HCT116 (cell line): ENCODE data around the gene SLC12A7. TPM values are rescaled to one million over a fixed set of nuclear protein-coding genes. Genes with fewer than 3 reads are reported as not detected.

Experiments used
- ATAC-seq: fragments of 200-7000 bp; cut with Tn5 transposase; 2 replicates; pipeline ENCODE4 v1.9.1; 2020; ENCODE audit warnings: mild to moderate bottlenecking, moderate library complexity
- BruUV-seq: library from RNA; stranded (reverse); fragments of 400-500 nt; replicated peaks from 2 replicates; lab custom pipeline; 2021; lab: Mats Ljungman, UMichigan
- CTCF ChIA-PET: fragments of 300-600 bp; sonication (Branson Sonifier 250); formaldehyde crosslinking; loops from one replicate; lab custom pipeline; 2021; ENCODE audit warnings: antibody characterized with exemption; lab: Charles Lee
- POLR2A ChIA-PET: fragments of 300-600, 350-600 bp; sonication (Branson Sonifier 250); formaldehyde crosslinking; loops from one replicate; lab custom pipeline; 2021; ENCODE audit warnings: antibody characterized with exemption; lab: Charles Lee
- RAD21 ChIA-PET, 2 experiments: fragments of 300-600 bp; sonication (Branson Sonifier 250); formaldehyde crosslinking; loops; one replicate each; lab custom pipeline; 2023; ENCODE audit warnings: low total read pairs in 2 of 2; ENCODE audit not compliant: uncharacterized antibody in 2 of 2, unreplicated experiment in 2 of 2, low non-redundant PET in 1 of 2; lab: Charles Lee
- DNase-seq: peaks from one replicate; pipeline ENCODE4 v3.0.0-alpha.2; 2010; ENCODE audit warnings: low read depth, low spot score
- H2AFZ ChIP-seq: fragments of 200-600 bp; shearing (Covaris generic), sonication (generic); 2 replicates; pipeline ENCODE4 v1.6.1; 2017; ENCODE audit warnings: low read depth, mixed run types, mixed read lengths, antibody characterized with exemption, low read length; ENCODE audit not compliant: poor library complexity, severe bottlenecking
- H3K27ac ChIP-seq: 2 replicates; pipeline ENCODE4 v1.5.1; 2012; ENCODE audit warnings: low read depth, low read length
- H3K27me3 ChIP-seq: fragments of 200-600 bp; sonication (generic); 2 replicates; pipeline ENCODE4 v1.6.1; 2016; ENCODE audit warnings: mixed run types, low read length, mixed read lengths; ENCODE audit not compliant: insufficient read depth
- H3K36me3 ChIP-seq, 2 experiments: fragments of 200-500 bp in 1 of 2; fragments of 200-600 bp in 1 of 2; sonication (Bioruptor generic) in 1 of 2; sonication (generic) in 1 of 2; 2 replicates each; pipeline versions ENCODE4 v1.5.1 to v1.6.1; 2014 to 2016; ENCODE audit warnings: low read length in 2 of 2, inconsistent platforms in 1 of 2, mixed read lengths in 1 of 2, mixed run types in 1 of 2; ENCODE audit not compliant: insufficient read depth in 2 of 2, control insufficient read depth in 1 of 2
- H3K4me1 ChIP-seq, 2 experiments: fragments of 200-600 bp in 1 of 2; sonication (generic) in 1 of 2; 2 replicates each; pipeline versions ENCODE4 v1.5.1 to v1.6.1; 2012 to 2017; ENCODE audit warnings: low read length in 2 of 2, inconsistent platforms in 1 of 2, mild to moderate bottlenecking in 1 of 2, mixed read lengths in 1 of 2, mixed run types in 1 of 2, moderate library complexity in 1 of 2; ENCODE audit not compliant: insufficient read depth in 2 of 2, control insufficient read depth in 1 of 2
- H3K4me2 ChIP-seq: fragments of 200-600 bp; sonication (generic); 2 replicates; pipeline ENCODE4 v1.6.1; 2017; ENCODE audit warnings: mixed run types, low read length, mixed read lengths
- H3K4me3 ChIP-seq, 2 experiments: fragments of 200-600 bp in 1 of 2; sonication (generic) in 1 of 2; replicated peaks in 1 of 2; 2 replicates each; pipeline ENCODE4 v1.5.1; 2011 to 2016; ENCODE audit warnings: low read length in 2 of 2, control low read depth in 1 of 2, low read depth in 1 of 2, mild to moderate bottlenecking in 1 of 2, mixed read lengths in 1 of 2, mixed run types in 1 of 2
- H3K79me2 ChIP-seq: fragments of 200-600 bp; sonication (generic); 2 replicates; pipeline ENCODE4 v1.6.1; 2017; ENCODE audit warnings: mild to moderate bottlenecking, mixed run types, low read length, moderate library complexity, mixed read lengths; ENCODE audit not compliant: insufficient read depth
- H3K9ac ChIP-seq: fragments of 200-600 bp; sonication (generic); 2 replicates; pipeline ENCODE4 v1.6.1; 2016; ENCODE audit warnings: low read length, mixed read lengths
- H3K9me2 ChIP-seq: fragments of 200-600 bp; sonication (generic), shearing (Covaris generic); 2 replicates; pipeline ENCODE4 v1.6.1; 2017; ENCODE audit warnings: mixed run types, mild to moderate bottlenecking, moderate library complexity; ENCODE audit not compliant: insufficient read depth
- H3K9me3 ChIP-seq, 2 experiments: fragments of 200-500 bp in 1 of 2; fragments of 200-600 bp in 1 of 2; sonication (Bioruptor generic) in 1 of 2; sonication (generic) in 1 of 2; 2 replicates each; pipeline ENCODE4 v1.6.1; 2014 to 2017; ENCODE audit warnings: low read length in 2 of 2, mixed read lengths in 2 of 2, inconsistent platforms in 1 of 2, low read depth in 1 of 2, mild to moderate bottlenecking in 1 of 2, mixed run types in 1 of 2, moderate library complexity in 1 of 2; ENCODE audit not compliant: control insufficient read depth in 1 of 2, insufficient read depth in 1 of 2
- H4K20me1 ChIP-seq: fragments of 200-600 bp; sonication (generic), shearing (Covaris generic); 2 replicates; pipeline ENCODE4 v1.6.1; 2017; ENCODE audit warnings: mixed run types, mild to moderate bottlenecking, moderate library complexity; ENCODE audit not compliant: insufficient read depth
- CBX3 ChIP-seq: IDR thresholded peaks from 2 replicates; pipeline ENCODE4 v1.6.1; 2012; ENCODE audit warnings: low read depth
- CEBPB ChIP-seq: IDR thresholded peaks from 2 replicates; pipeline ENCODE4 v1.6.1; 2012; ENCODE audit warnings: low read depth
- CTCF ChIP-seq, 3 experiments: fragments of 200-600 bp in 1 of 3; sonication (generic) in 1 of 3; IDR thresholded peaks in 2 of 3; conservative IDR thresholded peaks in 1 of 3; 2 replicates each; pipeline ENCODE4 v1.5.1; 2012 to 2017; ENCODE audit warnings: low read depth in 2 of 3, low read length in 2 of 3, antibody characterized with exemption in 1 of 3, borderline replicate concordance in 1 of 3, control low read depth in 1 of 3, mild to moderate bottlenecking in 1 of 3, mixed read lengths in 1 of 3, mixed run types in 1 of 3, moderate library complexity in 1 of 3; ENCODE audit not compliant: insufficient read depth in 1 of 3
- EGR1 ChIP-seq: IDR thresholded peaks from 2 replicates; pipeline ENCODE4 v1.6.1; 2012; ENCODE audit warnings: low read depth
- ELF1 ChIP-seq: IDR thresholded peaks from 2 replicates; pipeline ENCODE4 v1.6.1; 2012; ENCODE audit warnings: low read depth, borderline replicate concordance
- EZH2 ChIP-seq: fragments of 200-600 bp; sonication (generic); IDR thresholded peaks from 2 replicates; pipeline ENCODE4 v1.6.1; 2017; ENCODE audit warnings: antibody characterized with exemption, mixed run types
- EZH2phosphoT487 ChIP-seq: fragments of 200-600 bp; IDR thresholded peaks from 2 replicates; pipeline ENCODE4 v1.6.1; 2018; ENCODE audit warnings: antibody characterized with exemption, borderline replicate concordance
- FOSL1 ChIP-seq: IDR thresholded peaks from 2 replicates; pipeline ENCODE4 v1.6.1; 2012; ENCODE audit warnings: low read depth
- JUND ChIP-seq: IDR thresholded peaks from 2 replicates; pipeline ENCODE4 v1.6.1; 2012
- MAX ChIP-seq: IDR thresholded peaks from 2 replicates; pipeline ENCODE4 v1.6.1; 2012
- POLR2A ChIP-seq: IDR thresholded peaks from 2 replicates; pipeline ENCODE4 v1.7.0; 2011; ENCODE audit warnings: borderline replicate concordance; ENCODE audit not compliant: insufficient read depth, insufficient read length; ENCODE audit errors: extremely low read depth
- POLR2AphosphoS5 ChIP-seq: IDR thresholded peaks from 2 replicates; pipeline ENCODE4 v1.6.1; 2011; ENCODE audit warnings: mild to moderate bottlenecking, low read depth, low read length, moderate library complexity
- RAD21 ChIP-seq: IDR thresholded peaks from 2 replicates; pipeline ENCODE4 v1.6.1; 2012; ENCODE audit warnings: low read depth, mild to moderate bottlenecking
- SIN3A ChIP-seq: IDR thresholded peaks from 2 replicates; pipeline ENCODE4 v1.6.1; 2012; ENCODE audit warnings: low read depth
- SP1 ChIP-seq: IDR thresholded peaks from 2 replicates; pipeline ENCODE4 v1.6.1; 2012; ENCODE audit warnings: low read depth
- TCF7L2 ChIP-seq: IDR thresholded peaks from 2 replicates; pipeline ENCODE4 v1.7.0; 2011; ENCODE audit warnings: borderline replicate concordance, inconsistent platforms; ENCODE audit not compliant: insufficient read depth, insufficient read length; ENCODE audit errors: extremely low read depth
- YY1 ChIP-seq: IDR thresholded peaks from 2 replicates; pipeline ENCODE4 v1.6.1; 2011; ENCODE audit warnings: low read length, low read depth, moderate library complexity, mild to moderate bottlenecking; ENCODE audit not compliant: insufficient replicate concordance; ENCODE audit errors: extremely low read depth
- ZBTB33 ChIP-seq: IDR thresholded peaks from 2 replicates; pipeline ENCODE4 v1.6.1; 2011; ENCODE audit warnings: mild to moderate bottlenecking, low read length, moderate library complexity; ENCODE audit not compliant: insufficient replicate concordance; ENCODE audit errors: extremely low read depth
- ZNF274 ChIP-seq: fragments of 200-500 bp; sonication (Bioruptor generic); IDR thresholded peaks from 2 replicates; pipeline ENCODE4 v1.6.1; 2014; ENCODE audit warnings: mild to moderate bottlenecking, low read depth, low read length, inconsistent platforms
- intact Hi-C: fragments of 100-400 bp; cut with micrococcal nuclease; formaldehyde crosslinking; loops from 2 replicates; pipeline ENCODE4 v1.10.0; 2022
- total RNA-seq: library from RNA; stranded (reverse); gene quantifications from one replicate; pipeline ENCODE4 v1.2.1, GENCODE V29; 2021; ENCODE audit not compliant: unreplicated experiment
- TF ChIP-seq, protein P1 (sequence below): IDR thresholded peaks from 2 replicates; pipeline ENCODE4 v1.6.1; 2012; ENCODE audit warnings: low read depth

The SLC12A7 gene
- total RNA-seq, 1 experiment from 2014 or later = 29.6 TPM

DNA sequence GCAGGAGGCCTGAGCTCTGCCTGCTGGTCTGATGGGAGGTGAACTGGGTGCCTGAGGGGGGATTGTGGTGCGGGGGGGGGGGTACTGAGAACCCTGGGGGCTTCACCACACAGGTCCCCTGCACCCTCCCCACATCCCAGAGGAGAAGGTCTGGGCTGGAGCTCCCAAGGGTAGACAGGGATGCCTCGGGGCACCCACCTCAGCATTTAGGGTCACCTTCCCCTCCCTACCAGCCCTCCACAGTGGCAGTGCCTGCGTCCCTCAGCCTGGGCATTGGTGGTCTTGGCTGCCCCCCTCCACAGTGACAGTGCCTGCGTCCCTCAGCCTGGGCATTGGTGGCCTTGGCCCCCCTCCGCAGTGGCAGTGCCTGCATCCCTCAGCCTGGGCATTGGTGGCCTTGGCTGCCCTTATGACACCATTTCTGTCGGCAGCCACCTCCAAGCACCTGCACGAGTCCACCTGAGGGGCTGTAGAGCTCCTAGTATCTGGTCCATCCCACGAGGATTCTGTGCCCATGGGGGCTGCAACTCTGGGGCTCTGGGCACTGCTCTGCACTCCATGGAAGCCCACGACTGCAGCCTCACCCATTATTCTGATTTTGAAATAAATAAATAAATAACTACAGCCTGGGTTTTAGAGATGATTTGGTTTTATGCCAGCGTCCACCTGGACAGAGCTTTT is 81.8 kb downstream of the SLC12A7 start:
- ATAC-seq (no peak), DNase-seq (no peak)
- H3K27ac ChIP-seq = no peak overlapping the region
- no peaks in the 10 kb centered on the region for H3K9me3 ChIP-seq
- no peak overlapping the region for H3K9ac ChIP-seq
- ChIA-PET RAD21 (no interaction called here), POLR2A (no interaction called here), CTCF (no interaction called here)
- H3K4me3 ChIP-seq = no peak overlapping the region
- no peaks in the 10 kb centered on the region for H3K4me1 ChIP-seq
- intact Hi-C loops = no loop called here
- H3K4me2 ChIP-seq = no peak overlapping the region
- TF ChIP-seq SP1 = no peak
- no peak for TF ChIP-seq JUND
- no peak for TF ChIP-seq MAX
- no peak for TF ChIP-seq EZH2
- TF ChIP-seq CEBPB = no peak
- no peak for TF ChIP-seq POLR2AphosphoS5
- TF ChIP-seq ZNF274 = no peak
- TF ChIP-seq SIN3A = no peak
- no peak for TF ChIP-seq CTCF (IDR thresholded peaks at IDR 0.05 in 2 of 3, conservative IDR thresholded peaks at IDR 0.05 in 1 of 3; ENCODE audit: borderline replicate concordance in 1 of 3, insufficient read depth in 1 of 3, low read depth in 2 of 3, low read length in 2 of 3)
- no peak for TF ChIP-seq POLR2A
- TF ChIP-seq, protein P1, sequence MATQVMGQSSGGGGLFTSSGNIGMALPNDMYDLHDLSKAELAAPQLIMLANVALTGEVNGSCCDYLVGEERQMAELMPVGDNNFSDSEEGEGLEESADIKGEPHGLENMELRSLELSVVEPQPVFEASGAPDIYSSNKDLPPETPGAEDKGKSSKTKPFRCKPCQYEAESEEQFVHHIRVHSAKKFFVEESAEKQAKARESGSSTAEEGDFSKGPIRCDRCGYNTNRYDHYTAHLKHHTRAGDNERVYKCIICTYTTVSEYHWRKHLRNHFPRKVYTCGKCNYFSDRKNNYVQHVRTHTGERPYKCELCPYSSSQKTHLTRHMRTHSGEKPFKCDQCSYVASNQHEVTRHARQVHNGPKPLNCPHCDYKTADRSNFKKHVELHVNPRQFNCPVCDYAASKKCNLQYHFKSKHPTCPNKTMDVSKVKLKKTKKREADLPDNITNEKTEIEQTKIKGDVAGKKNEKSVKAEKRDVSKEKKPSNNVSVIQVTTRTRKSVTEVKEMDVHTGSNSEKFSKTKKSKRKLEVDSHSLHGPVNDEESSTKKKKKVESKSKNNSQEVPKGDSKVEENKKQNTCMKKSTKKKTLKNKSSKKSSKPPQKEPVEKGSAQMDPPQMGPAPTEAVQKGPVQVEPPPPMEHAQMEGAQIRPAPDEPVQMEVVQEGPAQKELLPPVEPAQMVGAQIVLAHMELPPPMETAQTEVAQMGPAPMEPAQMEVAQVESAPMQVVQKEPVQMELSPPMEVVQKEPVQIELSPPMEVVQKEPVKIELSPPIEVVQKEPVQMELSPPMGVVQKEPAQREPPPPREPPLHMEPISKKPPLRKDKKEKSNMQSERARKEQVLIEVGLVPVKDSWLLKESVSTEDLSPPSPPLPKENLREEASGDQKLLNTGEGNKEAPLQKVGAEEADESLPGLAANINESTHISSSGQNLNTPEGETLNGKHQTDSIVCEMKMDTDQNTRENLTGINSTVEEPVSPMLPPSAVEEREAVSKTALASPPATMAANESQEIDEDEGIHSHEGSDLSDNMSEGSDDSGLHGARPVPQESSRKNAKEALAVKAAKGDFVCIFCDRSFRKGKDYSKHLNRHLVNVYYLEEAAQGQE = no peak
- no peak for TF ChIP-seq CBX3
- no peak for TF ChIP-seq FOSL1
- TF ChIP-seq ELF1 = no peak
- no peak for TF ChIP-seq ZBTB33
- no peak for TF ChIP-seq RAD21
- TF ChIP-seq EZH2phosphoT487 = no peak
- TF ChIP-seq EGR1 = no peak
- no peak for TF ChIP-seq YY1
- no peak for TF ChIP-seq TCF7L2
- no peak overlapping the region for H2AFZ ChIP-seq
- H3K36me3 ChIP-seq = no peaks in the 10 kb centered on the region
- no peaks in the 10 kb centered on the region for H3K27me3 ChIP-seq
- H3K9me2 ChIP-seq = no peaks in the 10 kb centered on the region
- no peaks in the 10 kb centered on the region for H4K20me1 ChIP-seq
- BruUV-seq = no TSS peak
- H3K79me2 ChIP-seq = no peaks in the 10 kb centered on the region
